NCI-H1436 treated with DMSO at 0.1 percent for 48 hours (cell line): ENCODE data around the gene ANO4.

Source experiments
- DNase-seq: peaks from one replicate; lab custom pipeline; 2025; lab: John Stamatoyannopoulos, UW

Gene ANO4

DNA sequence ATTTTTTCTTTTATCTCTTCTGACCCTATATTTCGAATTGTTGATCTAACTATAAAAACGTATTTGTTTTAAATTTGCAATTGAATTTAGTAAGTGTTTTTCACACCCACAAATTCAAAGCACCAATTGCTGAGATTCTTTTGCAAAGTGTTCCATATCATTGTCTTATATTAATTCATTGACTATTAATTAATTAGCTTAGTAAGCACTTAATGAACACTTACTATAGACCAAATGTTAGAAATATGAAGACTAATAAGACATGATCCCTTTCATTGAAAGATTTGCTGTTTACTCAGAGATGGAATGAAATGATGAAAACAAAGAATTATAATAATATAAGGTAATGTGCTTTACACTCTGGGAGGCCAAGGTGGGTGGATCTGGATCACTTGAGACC is 14.2 kb downstream of the ANO4 start:
- no peak for DNase-seq

DNA sequence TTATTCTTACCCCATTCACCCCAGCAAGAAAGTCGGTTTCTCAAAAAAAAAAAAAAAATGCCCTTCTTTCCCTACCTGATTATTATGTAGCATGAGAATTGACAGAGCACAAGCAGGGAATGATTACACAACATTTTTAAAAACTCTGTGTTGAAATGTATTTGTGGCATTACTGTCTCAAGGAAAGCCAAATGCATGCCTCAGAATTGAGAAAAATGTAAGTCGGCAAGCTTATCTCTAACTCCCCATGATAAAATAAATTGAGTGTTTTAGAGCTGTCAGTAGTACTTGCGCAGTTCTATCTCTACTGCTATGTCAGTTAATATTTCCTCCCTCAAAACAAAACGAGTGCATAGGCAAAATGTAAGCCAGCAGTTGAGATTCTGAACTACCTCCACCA is 25.7 kb downstream of the ANO4 start:
- no peak for DNase-seq

GRCh38 chr12:100823963-100824362 is 29.4 kb downstream of the ANO4 start:
- no peak for DNase-seq

- DNase-seq = no peak
These were observed 29.9 kb downstream of the ANO4 start for GRCh38 chr12:100824476-100824875.

DNA sequence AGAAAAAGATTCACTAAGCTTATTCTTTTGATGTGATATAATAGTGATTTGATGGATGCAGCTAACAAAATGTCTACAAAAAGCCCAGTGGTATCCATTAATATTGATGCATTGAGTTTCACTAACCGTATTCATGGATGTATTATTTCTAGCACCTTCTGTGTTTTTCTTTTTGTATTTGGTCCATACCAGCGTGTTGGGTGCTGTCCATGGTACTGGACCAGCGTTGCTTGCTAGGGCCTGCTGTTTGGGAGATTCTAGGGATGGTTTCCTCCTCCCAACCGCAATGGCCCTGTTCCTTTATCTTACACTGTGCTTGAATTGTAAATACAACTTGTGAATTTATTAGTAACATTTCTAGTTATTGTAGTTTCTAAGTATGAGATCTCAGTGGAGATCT is 31.7 kb downstream of the ANO4 start:
- no peak for DNase-seq

DNA sequence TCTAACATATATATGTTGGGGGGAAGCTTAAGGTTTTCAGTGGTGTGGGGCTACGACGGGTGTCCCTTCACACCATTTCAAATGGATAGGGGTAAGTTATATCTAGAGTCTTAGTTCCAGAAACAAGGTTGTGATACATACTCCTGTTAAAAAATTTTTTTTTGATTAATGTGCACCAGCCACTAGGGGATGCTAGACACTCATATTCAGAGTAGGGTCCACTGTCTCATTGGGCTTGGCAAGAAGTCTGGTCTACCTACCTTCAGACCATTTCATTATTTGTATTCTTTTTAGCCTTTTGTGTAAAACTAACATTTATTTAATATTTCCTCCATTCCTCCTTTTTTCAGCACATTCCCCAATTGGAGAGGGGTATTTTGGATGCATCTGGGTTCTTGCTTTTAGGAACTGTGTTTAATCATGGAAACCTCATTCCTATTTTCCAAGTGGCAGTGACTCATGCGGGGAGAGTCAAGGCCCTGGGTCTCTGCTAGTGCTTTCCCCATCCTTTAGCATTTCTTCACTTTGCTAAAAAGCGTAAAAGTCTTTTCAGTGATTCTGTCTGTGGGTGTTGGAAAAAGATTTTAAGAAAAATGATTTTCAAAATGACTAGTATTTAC is 33.4 kb downstream of the ANO4 start:
- DNase-seq = peak; percentile 10

DNA sequence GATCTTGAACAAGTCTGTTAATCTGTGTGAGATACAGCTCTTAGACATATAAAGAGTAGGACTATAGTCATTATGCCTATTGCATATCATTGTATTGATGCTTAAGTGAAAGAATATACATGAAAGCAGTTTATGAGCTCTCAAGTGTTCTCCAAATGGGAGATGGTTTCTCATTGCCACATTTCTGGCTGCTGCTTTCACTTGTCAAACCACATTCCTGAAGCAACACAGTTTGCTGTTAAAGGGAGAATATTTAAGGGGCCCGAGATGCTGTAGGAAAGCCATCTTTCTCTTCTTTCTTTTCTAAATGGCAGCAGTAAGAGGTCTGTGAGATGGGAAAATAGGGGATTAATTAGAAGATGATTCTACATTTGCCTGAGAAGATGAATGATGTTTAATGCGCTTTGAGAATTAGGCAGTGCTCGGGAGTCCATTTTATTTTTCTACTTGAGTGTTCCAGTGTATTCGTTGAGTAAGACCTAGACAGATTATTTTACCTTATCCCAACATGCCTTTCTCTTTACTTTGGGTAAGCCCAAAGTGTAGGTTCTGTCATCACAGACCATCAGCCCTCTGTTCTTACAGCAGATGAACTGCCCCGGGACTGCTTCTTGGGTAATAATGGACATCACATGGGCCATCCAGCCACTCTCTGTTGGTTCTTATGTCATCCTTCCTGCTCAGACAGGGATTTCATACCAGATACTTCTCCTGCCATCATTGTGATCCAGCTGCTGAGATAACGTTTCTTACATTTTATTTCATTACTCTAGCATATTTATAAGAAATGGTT is 35.6 kb downstream of the ANO4 start:
- DNase-seq = no peak

DNA sequence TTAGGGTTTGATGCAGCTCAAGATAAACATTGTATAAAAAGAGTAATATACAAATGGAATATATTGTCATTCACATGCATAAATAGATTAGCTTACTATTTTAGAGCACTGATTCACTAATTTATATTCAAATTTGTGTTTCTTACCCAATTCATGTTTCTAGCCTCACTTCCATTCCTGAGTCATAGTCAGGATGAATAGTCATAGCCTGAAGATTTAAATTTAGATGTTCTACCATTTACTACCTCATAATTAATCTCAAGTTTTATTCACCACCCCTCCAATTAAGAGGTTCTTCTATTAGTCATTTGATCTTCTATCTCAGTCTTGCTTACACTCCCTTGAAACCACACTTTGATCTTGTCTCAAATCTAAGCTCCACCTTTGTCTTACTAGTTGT is 38.7 kb downstream of the ANO4 start:
- no peak for DNase-seq

- no peak for DNase-seq
These were observed 46.2 kb downstream of the ANO4 start for GRCh38 chr12:100840748-100841147.

DNA sequence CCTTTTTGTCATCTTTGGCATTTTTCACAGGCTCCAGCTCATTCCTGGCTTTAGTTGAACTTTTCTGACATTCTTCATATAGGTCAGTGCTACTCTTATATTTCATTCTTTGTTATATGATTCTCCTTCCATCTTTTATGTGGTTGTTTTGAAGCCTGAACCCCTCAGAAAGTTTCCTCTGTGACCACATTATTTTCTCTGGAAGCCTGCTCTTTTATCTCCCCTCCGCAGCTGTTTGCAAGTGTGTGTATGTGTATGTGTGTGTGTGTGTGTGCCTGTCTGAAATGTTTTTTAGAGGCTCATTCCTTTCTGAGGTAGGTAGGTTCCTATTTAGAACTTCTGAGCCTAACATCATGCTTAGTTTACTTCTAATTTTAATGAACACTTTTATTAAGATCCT is 47.6 kb downstream of the ANO4 start:
- DNase-seq = no peak

- DNase-seq = no peak
These were observed 48.5 kb downstream of the ANO4 start for GRCh38 chr12:100843061-100843460.

DNA sequence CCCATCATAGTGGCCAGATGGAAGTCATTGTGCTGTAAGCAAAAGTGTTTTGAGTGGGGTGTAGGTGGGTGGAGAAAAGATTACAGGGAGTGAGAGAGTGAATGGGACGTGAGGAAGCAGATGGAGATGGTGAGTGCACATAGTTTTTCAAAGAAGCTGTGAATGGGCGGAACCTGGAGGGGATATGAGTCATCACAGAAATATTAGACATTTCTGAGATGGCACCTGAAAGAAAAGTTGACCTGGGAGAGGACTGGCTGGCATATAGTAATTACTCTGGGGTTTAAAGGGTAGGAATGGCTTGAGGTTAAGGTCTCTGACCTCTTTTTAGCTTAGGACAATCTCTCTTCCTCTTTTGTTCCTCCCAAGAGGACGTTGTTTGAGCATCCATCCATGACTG is 50.5 kb downstream of the ANO4 start:
- no peak for DNase-seq

- DNase-seq = no peak
These were observed 57.1 kb downstream of the ANO4 start for GRCh38 chr12:100851637-100852036.

DNA sequence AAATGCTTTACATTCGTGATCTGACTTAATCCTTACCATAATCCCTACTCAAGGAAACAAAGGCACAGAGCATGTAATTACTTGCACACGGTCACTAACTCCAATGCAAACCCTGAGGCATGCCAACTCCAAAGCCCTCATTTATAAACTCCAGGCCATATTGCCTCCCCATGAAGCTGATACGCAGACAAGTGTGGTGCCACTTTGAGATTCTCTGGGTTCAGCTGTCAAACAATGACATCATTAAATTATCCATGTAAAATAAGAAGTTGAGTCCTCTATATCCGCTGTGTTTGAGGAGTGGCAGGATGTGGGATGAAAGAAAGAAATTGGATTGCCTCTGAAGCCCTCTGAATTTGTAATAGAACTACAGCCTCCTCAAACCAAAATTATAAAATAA is 62.8 kb downstream of the ANO4 start:
- DNase-seq = no peak

GRCh38 chr12:100857971-100858370 is 63.4 kb downstream of the ANO4 start:
- DNase-seq = no peak

DNA sequence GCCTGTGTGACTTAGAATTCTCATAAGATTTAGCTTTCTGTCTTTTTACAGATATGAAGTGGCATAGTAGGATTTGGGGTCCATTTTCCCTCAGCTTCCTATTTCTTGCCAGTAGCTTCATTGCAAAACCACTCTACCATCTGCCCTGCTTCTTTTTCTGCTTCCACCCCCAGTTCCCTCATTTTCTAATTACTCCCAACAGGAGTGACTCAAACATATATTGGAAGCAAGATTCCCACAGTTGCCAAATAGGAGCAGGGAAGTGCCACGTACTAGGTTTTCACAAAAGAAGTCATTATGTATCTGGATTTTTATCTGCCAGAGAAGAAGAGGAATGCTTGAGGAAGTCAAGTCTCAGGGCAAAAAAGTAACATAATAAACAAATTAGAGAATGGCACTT is 64.1 kb downstream of the ANO4 start:
- no peak for DNase-seq

DNA sequence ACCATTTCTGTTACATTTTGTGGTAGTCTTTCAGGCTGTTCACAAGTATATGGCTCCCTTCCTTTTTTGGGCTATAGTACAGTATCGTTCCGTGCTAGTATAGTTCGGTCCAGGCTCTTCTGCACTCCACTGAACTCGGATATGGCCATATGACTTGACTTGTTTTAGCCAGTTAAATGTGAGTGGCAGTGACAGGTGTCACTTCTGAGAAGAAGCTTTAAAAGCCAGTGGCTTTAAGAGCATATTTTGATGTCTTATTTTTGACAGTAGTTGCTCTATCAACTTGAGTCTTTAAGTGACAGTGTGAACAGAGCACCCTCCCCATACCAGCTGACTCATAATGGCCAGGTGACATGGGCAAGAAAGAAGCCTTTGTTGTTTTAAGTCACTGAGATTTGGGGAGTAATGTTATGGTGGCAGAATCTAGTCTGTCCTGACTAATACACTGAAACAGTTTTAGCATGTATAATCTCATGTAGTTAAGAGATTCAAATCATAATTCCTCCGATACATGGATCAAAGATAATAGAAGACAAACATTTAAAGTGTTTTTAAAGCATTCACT is 64.6 kb downstream of the ANO4 start:
- no peak for DNase-seq

DNA sequence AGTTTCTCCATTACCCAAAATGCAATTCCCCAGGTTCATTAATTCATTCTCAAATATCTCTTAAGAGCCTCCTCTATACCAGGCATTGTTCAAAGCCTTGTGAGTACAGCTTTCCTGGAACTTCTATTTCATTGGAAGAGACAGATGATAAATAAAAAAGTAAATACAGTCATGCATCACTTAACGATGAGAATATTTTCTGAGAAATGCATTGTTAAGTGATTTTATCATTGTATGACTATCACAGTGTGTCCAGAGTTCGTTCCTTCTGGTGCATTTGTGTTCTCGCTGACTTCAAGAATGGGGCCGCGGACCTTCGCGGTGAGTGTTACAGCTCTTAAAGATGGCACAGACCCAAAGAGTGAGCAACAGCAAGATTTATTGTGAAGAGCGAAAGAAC is 66.0 kb downstream of the ANO4 start:
- no peak for DNase-seq

DNA sequence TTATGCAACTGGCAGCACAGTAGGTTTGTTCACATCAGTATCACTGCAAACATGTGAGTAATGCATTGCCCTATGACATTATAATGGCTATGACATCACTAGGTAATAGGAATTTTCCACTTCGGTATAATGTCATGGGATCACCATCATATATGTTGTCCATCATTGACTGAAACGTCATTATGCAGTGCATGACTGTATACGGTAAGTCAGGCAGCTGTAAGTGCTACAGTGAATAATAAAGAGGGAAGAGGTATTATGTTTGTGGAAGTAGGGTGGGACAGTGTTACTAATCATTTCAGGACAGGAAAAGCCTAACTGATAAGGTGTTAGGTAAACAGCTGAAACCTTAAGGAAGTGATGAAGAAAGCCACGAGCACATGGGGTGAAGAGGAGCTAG is 68.1 kb downstream of the ANO4 start:
- DNase-seq = no peak

DNA sequence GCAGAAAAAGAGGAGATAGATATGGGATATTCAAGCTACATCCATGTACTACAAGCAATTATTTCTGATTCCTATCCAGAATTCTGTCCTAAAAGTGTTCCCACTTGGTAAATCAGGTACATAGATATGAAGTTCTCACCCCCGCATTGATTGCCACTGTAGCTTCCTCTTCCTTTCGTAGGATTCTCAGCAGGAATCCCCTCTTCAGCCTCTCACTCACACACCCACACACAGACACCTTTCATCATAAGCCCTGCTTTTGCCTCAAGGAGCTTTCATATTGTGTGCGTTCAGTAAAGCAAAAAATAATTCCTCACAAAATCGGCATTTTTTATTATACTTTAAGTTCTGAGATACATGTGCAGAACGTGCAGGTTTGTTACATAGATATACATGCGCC is 69.8 kb downstream of the ANO4 start:
- DNase-seq = no peak

GRCh38 chr12:100867639-100868393 is 73.2 kb downstream of the ANO4 start:
- no peak for DNase-seq

GRCh38 chr12:100868487-100868886 is 73.9 kb downstream of the ANO4 start:
- DNase-seq = no peak

GRCh38 chr12:100871195-100871734 is 76.7 kb downstream of the ANO4 start:
- DNase-seq = no peak
